Kidney glomerular epithelial cell (primary cell): ENCODE measurements around the gene C1orf174.

ENCODE experiments used
- DNase-seq: peaks from one replicate; lab custom pipeline; 2025; lab: John Stamatoyannopoulos, UW

The C1orf174 gene

GRCh38 chr1:3900150-3900968 lies at the start of gene C1orf174:
TSS of gene C1orf174 (minus strand) at chr1:3900272. CDS start at chr1:3900186, 86 bp downstream.
- DNase-seq, result peak; percentile 100

- DNase-seq, result no peak
Measured at GRCh38 chr1:3948344-3948743, 48.3 kb upstream of the C1orf174 start.

- no peak for DNase-seq
Measured at GRCh38 chr1:3945916-3946840, 46.1 kb upstream of the C1orf174 start.

- DNase-seq, result no peak
Measured at GRCh38 chr1:3945222-3945621, 45.1 kb upstream of the C1orf174 start.

GRCh38 chr1:3944578-3945125 lies 44.6 kb upstream of the C1orf174 start:
- DNase-seq, result no peak

GRCh38 chr1:3943806-3944577 lies 43.9 kb upstream of the C1orf174 start:
- no peak for DNase-seq

- DNase-seq, result no peak
Measured at GRCh38 chr1:3943123-3943431, 43.0 kb upstream of the C1orf174 start.

- DNase-seq, result no peak
Measured at GRCh38 chr1:3942416-3943122, 42.5 kb upstream of the C1orf174 start.

GRCh38 chr1:3940754-3941345 lies 40.8 kb upstream of the C1orf174 start:
- DNase-seq, result no peak

GRCh38 chr1:3940081-3940753 lies 40.1 kb upstream of the C1orf174 start:
- DNase-seq, result no peak

- no peak for DNase-seq
Measured at GRCh38 chr1:3939242-3940080, 39.4 kb upstream of the C1orf174 start.

GRCh38 chr1:3932156-3932919 lies 32.3 kb upstream of the C1orf174 start:
- no peak for DNase-seq

- no peak for DNase-seq
Measured at GRCh38 chr1:3931007-3931912, 31.2 kb upstream of the C1orf174 start.

- no peak for DNase-seq
Measured at GRCh38 chr1:3930301-3931006, 30.4 kb upstream of the C1orf174 start.

GRCh38 chr1:3929126-3929525 lies 29.1 kb upstream of the C1orf174 start:
- no peak for DNase-seq

- DNase-seq, result no peak
Measured at GRCh38 chr1:3928586-3928985, 28.5 kb upstream of the C1orf174 start.

- DNase-seq, result no peak
Measured at GRCh38 chr1:3926956-3927355, 26.9 kb upstream of the C1orf174 start.
